NCI-H2196 treated with DMSO at 0.1 percent for 48 hours (cell line): Measurements from ENCODE around the gene CLDN9.

ENCODE experiments used
- DNase-seq: peaks from one replicate; lab custom pipeline; 2025; ENCODE audit not compliant: unreplicated experiment; lab: John Stamatoyannopoulos, UW

CLDN9 gene

DNA sequence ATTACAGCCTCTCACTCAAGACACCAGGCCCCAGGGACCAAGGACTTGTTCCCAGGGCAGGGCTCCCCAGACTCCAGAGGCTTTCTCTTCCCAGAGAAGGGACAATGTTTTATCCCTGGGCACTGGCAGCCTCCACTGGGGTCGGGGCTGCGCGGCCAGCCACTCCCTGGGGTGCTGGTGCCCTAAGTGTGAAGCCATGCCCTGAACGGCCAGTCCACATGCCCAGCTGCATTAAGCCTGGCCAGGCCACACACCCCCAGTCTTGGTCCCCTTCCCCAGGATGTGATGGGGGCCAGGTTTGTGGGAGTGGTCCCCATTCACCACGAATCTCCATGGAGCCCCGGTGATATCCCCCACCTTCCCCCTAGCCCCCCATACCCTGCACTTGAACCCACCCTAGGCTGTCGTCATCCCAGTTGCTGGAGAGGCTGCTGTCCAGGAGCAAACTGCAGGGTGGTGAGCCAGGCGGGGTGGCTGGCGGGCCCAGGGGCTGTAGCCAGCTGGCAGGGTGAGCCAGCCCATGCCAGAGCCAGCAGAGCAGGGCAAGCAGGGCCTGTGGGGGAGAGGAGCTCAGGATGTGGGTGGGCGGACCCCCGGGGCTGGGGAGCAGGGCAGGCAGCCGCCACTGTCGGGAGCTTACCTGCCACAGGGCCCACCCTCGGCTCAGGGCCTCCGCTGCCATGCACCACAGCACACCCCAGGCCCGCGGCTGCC lies 39.0 kb upstream of the CLDN9 start:
- DNase-seq, result no peak

DNA sequence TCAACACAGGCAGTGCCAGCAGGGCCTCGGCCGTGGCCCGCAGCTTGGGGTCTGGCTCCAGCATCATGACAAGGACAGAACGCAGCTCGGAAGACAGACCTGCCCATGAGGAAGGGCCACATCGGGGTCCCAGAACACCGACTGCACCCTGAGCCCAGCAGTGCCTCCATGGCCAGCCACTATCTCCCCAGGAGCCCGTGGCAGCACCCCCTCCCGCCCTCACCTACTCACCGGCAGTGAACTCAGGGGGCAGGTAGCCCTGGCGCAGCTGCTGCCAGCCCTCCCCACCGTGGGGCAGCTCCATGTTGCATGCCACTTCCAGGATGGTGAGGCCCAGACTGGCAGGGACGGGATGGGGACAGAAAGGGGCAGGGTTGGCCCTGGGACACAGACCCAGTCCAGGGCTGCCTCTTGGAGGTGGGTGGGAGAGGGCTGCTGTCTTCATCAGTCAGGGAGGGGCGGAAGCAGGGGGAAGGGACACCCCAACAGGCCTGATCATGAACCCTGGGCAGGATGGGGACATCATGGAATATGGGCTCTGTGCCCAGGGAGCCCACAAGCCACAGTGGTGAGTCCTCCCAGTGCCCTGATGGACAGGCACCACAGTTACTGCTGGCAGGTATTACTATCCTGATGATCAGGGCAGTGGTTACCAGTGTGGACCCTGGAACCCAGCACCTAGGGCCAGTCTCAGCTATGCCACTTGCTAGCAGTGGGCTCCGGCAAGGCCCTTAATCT lies 38.2 kb upstream of the CLDN9 start:
- DNase-seq, result no peak

DNA sequence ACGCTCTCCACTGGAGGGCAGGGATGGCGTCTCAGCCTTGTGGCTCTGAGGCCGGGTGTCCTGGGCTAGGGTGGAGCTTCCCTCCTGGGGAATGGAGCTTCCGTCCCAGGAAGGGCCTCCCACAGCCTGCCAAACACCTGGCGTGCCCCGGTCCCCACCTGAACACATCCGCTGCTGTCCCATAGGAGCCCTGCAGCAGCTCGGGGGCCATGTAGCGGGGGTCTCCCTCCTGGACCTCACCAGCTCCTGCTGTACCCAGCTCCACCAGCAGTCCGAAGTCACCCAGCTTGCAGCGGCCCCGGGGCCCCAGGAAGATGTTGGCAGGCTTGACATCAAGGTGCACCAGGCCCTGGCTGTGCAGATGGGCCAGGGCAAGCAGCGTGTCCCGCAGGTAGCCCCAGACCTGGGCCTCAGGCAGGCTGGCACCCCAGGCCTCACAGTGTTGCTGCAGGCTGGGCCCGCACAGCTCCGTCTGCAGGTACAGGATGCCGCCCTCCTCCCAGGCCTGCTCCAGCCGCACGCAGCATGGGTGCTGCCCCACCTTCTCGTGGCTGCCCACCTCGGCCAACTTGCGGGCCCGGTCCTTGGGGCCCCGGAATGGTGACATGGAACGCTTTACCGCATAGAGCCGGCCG lies 37.4 kb upstream of the CLDN9 start:
- no peak for DNase-seq

DNA sequence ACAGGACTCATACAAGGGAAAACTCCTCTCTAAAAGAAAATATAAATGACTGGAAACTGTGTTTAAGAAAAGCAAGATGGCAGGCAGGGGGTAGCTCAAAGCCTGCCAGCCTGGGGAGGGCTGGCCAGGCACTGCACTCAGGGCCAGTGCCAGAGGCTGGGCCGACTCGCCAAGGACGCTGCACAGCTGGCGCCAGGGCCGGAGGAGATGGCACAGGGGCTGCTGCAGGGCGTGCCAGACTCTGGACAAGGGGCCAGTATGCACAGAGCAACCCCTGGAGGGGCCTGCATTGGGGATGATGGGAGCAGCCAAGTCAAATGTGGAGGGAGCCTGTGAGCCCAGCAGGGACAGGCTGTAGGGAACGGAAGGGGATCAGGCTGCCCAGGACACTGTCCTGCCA lies 36.5 kb upstream of the CLDN9 start:
- no peak for DNase-seq

DNA sequence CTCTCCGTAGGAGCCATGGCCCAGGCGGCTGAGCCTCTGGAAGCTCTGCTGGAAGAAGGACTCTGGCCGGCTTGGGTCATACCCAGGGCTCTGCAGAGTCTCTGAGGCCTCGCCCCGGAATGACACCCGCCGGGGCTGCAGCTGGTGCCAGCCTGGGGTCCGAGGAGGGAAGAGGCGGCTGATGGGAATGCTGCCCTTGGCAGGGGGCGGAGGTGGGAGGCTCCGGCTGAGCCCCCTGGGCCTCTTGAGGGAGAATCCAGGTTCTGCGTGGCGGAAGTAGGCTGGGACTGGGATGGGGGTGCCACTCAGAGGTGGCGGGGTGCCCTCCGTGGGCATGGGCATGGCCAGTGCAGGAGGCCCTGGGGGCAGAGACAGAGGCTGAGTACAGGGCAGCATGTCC lies 36.0 kb upstream of the CLDN9 start:
- DNase-seq, result no peak

DNA sequence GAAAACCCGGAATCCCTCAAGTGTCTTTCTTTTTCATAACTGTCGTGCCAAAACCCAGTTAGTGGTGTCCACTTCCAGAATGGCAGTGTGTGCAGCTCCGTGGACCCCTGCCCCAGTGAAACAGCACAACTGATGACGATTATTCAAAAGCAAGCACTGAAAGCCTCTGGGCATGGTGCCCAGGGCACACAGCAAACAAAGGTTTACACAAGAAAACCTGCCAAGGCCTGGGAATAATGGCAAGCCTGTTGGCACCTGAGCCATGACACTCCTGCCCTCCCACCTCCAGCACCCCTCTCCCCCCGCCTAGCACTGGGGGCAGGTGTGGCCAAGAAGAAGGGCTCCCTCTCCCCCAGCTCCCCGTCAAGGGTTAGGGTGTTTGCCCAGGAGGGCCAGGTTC lies 35.3 kb upstream of the CLDN9 start:
- peak; percentile 69 for DNase-seq

DNA sequence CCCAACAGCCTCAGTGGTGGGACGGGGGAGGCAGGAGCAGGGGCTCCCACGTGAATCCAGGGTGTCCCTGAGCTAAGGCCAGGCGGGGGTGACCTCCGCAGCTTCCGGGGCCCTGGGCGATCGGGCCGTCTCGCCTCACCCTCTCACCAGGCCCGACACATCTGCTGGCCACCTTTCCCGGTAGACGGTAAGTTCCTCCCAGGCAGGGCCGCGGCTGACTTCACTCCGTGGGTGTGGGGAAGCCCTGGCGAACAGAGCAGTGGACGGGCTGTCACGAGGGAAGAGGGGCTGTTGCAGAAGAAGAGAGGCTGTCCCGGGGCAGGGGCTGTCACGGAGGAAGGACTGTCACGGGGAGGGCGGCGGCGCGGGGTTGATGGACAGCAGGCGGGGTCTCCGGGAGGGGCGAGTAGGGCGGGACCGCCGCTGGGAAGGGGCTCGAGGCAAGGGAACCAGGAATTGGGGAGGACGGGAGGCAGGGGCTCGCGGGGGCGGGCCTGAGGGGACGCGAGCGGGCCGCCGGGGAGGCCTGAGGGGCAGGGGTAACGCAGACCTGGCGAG lies 33.0 kb upstream of the CLDN9 start:
- no peak for DNase-seq

DNA sequence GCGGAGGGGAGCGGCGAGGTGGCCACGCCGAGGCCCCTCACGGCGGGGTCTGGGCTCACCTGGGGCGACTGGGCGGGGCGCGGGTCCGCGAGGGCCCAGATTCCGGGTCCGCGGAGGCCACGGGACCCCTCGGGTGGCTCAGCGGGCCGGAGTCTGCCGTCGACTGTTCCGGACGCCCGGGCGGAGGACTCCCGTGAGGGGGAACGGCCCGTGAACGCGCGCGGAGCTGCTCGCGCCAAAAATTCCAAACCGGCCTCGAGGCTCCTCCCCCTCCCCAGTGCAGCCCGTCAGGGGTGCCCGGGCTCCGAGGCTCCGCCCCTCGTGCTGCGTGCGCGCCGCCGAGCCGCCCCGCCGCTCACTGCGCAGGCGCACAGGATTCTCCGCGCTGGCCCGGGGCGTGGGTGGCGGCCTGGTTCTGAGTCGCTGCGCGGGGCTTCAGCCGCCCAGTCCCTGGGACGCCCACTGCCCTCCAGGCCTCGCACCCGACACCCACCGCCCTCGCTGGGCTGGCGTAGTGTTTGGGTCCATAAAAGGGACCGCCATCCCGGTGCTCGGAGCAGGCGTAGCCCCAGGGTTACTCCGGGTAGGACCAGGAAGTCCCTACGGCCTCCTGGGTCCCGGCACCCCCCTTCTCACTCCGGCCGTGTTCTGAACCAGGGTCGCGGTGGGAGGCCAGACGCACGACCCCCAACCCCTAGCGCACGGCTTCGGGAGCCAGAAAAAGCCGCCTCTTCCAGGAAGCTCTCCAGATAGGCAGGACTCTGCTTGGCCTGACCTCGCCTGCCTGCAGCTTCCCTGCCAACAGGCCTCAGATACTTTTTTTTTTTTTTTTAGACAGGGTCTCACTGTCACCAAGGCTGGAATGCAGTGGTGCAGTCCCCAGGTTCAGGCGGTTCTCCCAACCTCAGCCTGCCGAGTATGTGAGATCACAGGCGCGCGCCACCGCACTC lies 32.2 kb upstream of the CLDN9 start, which contains the start of gene PKMYT1:
Gene PKMYT1 (minus strand): TSS at position 220 of the 950 bp plus-strand sequence. CDS start 789 bp downstream, outside the sequence.
- peak; percentile 87 for DNase-seq

DNA sequence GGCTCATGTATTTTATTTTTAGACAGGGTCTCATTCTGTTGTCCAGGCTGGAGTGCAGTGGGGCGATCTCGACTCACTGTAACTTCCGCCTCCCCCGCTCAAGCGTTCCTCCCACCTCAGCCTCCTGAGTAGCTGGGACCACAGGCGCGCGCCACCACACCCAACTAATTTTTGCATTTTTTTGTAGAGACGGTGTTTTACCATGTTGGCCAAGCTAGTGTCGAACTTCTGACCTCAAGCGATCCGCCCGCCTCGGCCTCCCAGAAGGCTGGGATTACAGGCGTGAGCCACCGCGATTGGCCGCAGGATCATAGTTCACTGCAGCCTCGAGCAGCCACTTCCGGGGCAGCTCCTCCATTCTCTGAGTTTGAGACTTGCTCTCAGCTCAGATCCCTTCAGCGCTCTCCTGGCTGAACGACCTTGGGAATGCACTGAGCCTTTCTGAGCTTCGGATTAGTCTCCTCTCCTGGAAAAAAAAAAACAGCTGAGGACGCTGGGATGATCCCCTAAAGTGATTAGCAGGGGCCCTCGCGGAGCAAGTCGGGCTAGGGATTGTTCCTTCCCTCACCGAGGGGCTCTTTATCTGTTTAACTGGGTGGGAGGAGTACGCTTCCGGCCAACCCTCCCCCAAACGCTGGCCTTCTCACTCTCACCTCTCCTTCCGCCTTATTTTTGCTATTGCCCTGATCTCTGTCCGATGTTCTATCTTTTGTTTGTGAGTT lies 31.4 kb upstream of the CLDN9 start:
- no peak for DNase-seq

DNA sequence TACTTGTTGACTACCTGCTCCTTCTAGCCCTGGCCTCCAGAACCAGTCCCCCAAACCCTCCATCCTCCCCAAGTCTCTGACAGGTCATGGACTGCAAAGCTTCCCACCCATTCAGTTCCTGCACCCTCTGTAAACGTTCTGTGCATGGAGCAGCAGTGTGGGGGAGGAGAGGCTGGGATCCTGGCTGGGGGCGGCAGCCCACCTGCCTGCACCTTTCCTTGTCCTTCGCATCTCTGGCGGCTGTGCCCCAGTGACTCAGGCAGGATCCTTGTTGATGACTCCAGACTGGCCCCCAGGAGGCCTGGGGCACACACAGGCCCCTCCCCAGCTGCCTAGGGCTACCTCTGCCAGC lies 30.8 kb upstream of the CLDN9 start:
- no peak for DNase-seq

DNA sequence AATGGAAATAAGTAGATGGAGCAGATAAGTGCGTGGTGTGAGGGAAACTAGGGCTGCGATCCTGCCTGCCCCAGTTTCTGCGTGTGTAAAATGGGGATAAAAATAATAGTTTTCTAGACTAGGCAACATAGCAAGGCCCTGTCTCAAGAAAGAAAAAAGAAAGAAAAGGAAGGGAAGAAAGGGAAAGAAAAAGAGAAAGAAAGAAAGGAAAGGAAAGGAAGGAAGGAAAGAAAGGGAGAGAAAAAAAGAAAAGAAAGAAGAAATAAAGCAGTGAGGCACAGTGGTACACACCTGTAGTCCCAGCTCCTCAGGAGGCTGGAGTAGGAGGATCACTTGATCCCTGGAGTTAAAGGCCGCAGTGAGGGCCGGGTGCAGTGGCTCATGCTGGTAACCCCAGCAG lies 30.3 kb upstream of the CLDN9 start:
- DNase-seq, result no peak

DNA sequence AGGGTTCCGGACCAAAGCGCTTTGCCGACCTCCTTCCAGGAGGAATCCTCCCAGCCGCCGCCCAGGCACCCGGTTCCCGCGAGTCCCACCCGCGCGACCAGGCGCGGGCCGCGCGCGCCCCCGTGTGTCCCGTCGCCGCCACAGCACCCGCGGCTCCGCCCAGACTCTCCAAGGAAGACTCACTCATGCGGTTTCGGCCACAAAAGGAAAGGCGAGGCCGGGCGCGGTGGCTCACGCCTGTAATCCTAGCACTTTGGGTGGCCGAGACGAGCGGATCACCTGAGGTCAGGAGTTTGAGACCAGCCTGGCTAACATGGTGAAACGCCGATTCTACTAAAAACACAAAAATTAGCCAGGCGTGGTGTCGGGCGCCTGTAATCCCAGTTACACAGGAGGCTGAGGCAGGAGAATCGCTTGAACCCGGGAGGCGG lies 29.0 kb upstream of the CLDN9 start:
- DNase-seq, result peak; percentile 37

DNA sequence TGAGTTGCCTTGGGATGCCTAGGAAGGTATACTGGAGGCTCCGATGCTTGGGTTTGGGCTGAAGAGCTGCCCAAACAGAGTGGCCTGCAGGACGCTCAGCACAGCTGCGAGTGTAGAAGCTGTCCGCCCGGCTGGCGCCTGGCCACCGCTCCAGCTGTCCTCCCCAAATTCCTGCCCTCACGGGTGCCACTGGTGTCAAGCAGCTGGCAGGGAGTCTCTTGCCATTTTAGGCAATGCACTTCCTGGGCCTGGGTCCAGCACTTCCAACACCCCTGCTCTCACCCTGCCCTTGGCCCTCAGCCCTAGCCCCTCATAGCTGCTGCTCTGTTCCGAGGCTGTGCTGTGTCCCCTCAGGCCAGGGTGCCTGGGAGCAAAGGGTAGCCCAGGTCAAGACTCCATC lies 27.3 kb upstream of the CLDN9 start:
- no peak for DNase-seq

DNA sequence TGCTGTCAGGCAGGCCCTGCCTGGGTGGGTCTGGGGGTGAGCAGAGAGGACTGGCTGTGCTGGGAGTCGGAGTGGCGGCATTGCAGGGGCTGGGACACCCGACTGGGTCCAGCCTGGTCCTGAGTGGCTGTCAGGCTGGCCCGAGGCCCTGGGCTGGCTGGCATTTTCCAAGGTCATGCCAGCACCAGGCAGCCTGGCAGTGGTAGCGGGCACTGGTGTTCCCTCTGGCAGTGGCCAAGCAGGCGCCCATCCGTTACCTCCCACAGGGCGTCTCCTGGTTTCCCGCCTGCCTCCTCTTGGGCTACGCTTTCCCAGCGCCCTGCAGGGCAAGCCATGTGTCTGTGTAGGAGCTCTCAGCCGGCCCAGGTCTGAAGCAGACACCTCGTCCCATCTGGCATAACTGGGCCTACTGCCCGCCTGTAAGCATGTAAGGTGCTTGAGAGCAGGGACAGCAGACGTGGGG lies 26.8 kb upstream of the CLDN9 start:
- DNase-seq, result no peak

DNA sequence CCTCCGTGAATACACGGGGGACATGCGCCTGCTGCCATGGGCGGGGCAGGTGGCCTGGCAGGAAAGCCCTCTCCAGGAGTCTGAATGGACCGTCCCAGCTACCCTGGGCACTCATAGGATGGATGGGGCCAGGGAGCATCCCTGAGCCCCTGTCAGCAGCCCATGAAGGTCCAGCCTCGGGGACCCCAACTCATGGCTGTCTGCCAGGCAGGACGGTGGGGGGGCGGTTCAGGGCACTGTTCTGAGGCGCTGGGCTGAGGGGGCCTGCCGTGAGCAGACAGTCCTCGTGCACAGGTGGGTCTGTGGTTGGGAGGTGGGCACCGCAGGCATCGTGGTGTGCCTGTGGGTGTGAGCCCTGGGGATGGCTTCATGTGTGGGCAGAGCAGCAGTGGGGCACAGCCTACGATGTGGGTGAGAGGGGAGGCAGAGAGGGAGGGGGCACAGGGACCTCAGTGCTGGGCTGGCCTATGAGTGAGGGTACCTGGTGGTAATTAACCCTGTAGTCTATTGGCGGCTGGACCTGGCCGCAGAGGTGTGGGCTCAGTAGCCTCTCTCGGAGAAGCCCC lies 26.0 kb upstream of the CLDN9 start:
- DNase-seq, result no peak

DNA sequence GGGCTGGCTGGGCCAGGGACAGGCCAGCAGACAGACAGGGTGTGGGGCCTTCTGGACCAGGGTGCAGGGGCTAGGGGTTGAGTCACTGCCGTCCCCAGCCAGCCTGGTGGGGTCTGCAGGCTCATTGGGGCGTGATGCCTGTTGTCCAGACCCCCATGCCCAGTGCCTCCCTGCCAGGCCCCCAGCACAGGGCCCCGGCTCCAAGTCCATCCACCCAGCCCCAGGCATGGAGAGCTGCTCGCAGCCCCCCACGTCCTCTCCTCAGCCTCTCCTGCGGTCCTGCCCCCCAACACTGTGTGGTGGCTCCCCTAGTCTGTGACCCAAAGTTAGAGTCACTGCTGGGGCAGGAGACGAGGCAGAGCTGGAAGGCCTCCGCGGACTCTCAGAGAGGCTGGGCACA lies 25.4 kb upstream of the CLDN9 start:
- no peak for DNase-seq

DNA sequence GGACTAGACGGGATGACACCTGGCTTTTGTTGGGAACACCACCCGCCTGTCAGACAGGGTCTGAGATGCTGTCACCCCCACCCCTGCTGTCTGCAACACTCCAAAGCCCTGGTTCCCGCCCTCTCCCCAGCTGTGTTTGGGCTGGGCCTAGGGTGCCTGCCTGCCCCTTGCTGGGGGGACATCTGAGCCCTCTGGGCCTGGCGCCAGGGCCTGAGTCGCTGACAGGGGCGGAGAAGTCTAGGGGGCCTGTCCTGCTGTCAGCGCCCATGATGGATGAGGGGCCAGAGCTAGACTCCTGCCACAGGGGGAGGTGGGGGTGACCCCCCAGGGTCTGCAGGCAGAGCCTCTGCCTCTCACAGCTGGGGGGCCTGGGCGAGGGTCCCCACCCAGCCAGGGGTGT lies 24.9 kb upstream of the CLDN9 start:
- no peak for DNase-seq

DNA sequence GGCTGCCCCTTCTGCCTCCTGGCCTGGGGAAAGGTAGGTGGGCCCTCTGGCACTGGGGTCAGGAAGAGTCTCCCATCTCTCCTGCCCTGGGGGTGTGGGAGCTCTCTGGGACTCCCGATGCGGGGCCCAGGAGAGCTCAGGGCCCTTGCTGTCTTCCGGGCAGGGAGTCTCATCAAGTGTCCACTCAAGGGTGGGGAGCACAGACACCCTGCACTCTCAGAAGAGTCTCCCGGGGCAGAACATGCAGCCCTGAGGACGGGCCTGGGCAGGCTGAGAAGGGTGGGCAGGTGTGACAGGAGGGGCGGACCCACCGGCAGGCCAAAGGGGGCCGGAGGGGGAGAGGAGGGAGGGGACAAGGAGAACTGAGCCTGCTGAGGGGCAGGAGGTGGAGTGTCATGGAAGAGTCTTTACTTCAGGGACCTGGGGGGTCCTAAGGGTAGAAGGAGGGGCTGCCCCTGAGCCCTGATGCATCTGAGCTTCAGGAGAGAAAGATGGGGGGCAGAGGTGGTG lies 24.1 kb upstream of the CLDN9 start:
- DNase-seq, result no peak

DNA sequence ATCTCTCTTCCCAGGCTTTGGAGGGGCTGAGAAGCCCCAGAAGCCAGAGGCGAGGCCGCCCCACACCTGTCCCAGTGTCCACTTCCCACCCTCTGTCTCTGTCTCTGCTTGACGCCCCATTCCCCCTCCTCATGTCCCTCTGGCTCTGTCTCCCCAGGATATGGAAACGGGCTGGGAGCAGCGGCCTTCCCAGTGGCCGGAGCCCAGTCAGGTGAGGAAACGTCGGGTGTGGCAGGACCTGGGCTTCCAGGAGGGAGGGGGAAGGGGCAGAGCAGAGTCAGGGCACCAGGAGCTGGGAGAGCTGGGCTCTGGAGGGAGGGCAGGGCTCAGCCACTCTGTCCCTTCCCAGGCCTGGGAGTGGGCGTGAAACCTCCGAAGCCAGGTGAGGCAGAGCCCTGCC lies 21.8 kb upstream of the CLDN9 start:
- DNase-seq, result no peak
